Loucy (cell line): Measurements from ENCODE around the gene EXOC3L2.

ENCODE experiments used
- CTCF ChIP-seq: fragments of 200-600 bp; sonication (generic); conservative IDR thresholded peaks from 2 replicates; pipeline ENCODE4 v1.5.1; 2014; ENCODE audit warnings: mild to moderate bottlenecking, antibody characterized with exemption, low read length
- EZH2phosphoT487 ChIP-seq: fragments of 200-600 bp; IDR thresholded peaks from 2 replicates; pipeline ENCODE4 v1.6.1; 2018; ENCODE audit warnings: antibody characterized with exemption, mild to moderate bottlenecking, moderate library complexity, borderline replicate concordance

- TF ChIP-seq CTCF (no peak), EZH2phosphoT487 (no peak)
These were observed 64.3 kb downstream of the EXOC3L2 start for GRCh38 chr19:45180936-45181335.
